ENCODE measurements around the gene PRKAG2.

PRKAG2 gene

GRCh38 chr7:151754688-151755130 is 122.2 kb downstream of the PRKAG2 start:
- Histone ChIP-seq H3K9me2 (replicated peaks; ENCODE audit: insufficient read depth, low read length) (no peaks in the 10 kb centered on the region), H2AFZ (ENCODE audit: low read depth, low read length, severe bottlenecking) (no peak overlapping the region), H3K27ac (ENCODE audit: low read depth, low read length) (no peak overlapping the region), H3K4me2 (ENCODE audit: low read depth, low read length, poor library complexity, severe bottlenecking) (no peak overlapping the region), H3F3A (ENCODE audit: insufficient read depth) (no peaks in the 10 kb centered on the region), H3K9ac (ENCODE audit: low read length) (no peak overlapping the region), H3K4me3 (ENCODE audit: insufficient read depth, low read length, poor library complexity, severe bottlenecking) (no peak overlapping the region), H3K27me3 (ENCODE audit: low read length) (no peaks in the 10 kb centered on the region), H3K9me3 (ENCODE audit: insufficient read depth, low read length) (no peaks in the 10 kb centered on the region), H3K79me2 (ENCODE audit: insufficient read depth, low read length) (no peaks in the 10 kb centered on the region), H4K20me1 (ENCODE audit: low read depth, low read length) (no peaks in the 10 kb centered on the region), H3K36me3 (ENCODE audit: low read length) (no peaks in the 10 kb centered on the region)
- TF ChIP-seq EZH2phosphoT487 (conservative IDR thresholded peaks at IDR 0.05; ENCODE audit: low read length): no peak
- TF ChIP-seq CTCF (IDR thresholded peaks at IDR 0.05; ENCODE audit: insufficient read depth, low read length, poor library complexity, severe bottlenecking): no peak

GRCh38 chr7:151754142-151754590 is 122.7 kb downstream of the PRKAG2 start:
- Histone ChIP-seq H3K4me2 (ENCODE audit: low read depth, low read length, poor library complexity, severe bottlenecking) (no peak overlapping the region), H3K27ac (ENCODE audit: low read depth, low read length) (no peak overlapping the region), H3K36me3 (ENCODE audit: low read length) (no peaks in the 10 kb centered on the region), H3K4me3 (ENCODE audit: insufficient read depth, low read length, poor library complexity, severe bottlenecking) (no peak overlapping the region), H3F3A (ENCODE audit: insufficient read depth) (no peaks in the 10 kb centered on the region), H3K79me2 (ENCODE audit: insufficient read depth, low read length) (no peaks in the 10 kb centered on the region), H3K27me3 (ENCODE audit: low read length) (no peaks in the 10 kb centered on the region), H4K20me1 (ENCODE audit: low read depth, low read length) (no peaks in the 10 kb centered on the region), H2AFZ (ENCODE audit: low read depth, low read length, severe bottlenecking) (no peak overlapping the region), H3K9ac (ENCODE audit: low read length) (no peak overlapping the region), H3K9me2 (replicated peaks; ENCODE audit: insufficient read depth, low read length) (no peaks in the 10 kb centered on the region), H3K9me3 (ENCODE audit: insufficient read depth, low read length) (no peaks in the 10 kb centered on the region)
- no peak for TF ChIP-seq EZH2phosphoT487 (conservative IDR thresholded peaks at IDR 0.05; ENCODE audit: low read length)
- TF ChIP-seq CTCF (IDR thresholded peaks at IDR 0.05; ENCODE audit: insufficient read depth, low read length, poor library complexity, severe bottlenecking): no peak

GRCh38 chr7:151752816-151753595 is 123.9 kb downstream of the PRKAG2 start:
- Histone ChIP-seq H3K27ac (ENCODE audit: low read depth, low read length) (no peak overlapping the region), H3K9ac (ENCODE audit: low read length) (no peak overlapping the region), H3K9me3 (ENCODE audit: insufficient read depth, low read length) (no peaks in the 10 kb centered on the region), H3K4me3 (ENCODE audit: insufficient read depth, low read length, poor library complexity, severe bottlenecking) (no peak overlapping the region), H3K9me2 (replicated peaks; ENCODE audit: insufficient read depth, low read length) (no peaks in the 10 kb centered on the region), H4K20me1 (ENCODE audit: low read depth, low read length) (no peaks in the 10 kb centered on the region), H3K36me3 (ENCODE audit: low read length) (no peaks in the 10 kb centered on the region), H3K4me2 (ENCODE audit: low read depth, low read length, poor library complexity, severe bottlenecking) (no peak overlapping the region), H2AFZ (ENCODE audit: low read depth, low read length, severe bottlenecking) (no peak overlapping the region), H3K27me3 (ENCODE audit: low read length) (no peaks in the 10 kb centered on the region), H3F3A (ENCODE audit: insufficient read depth) (no peaks in the 10 kb centered on the region), H3K79me2 (ENCODE audit: insufficient read depth, low read length) (no peaks in the 10 kb centered on the region)
- TF ChIP-seq CTCF (IDR thresholded peaks at IDR 0.05; ENCODE audit: insufficient read depth, low read length, poor library complexity, severe bottlenecking): no peak
- no peak for TF ChIP-seq EZH2phosphoT487 (conservative IDR thresholded peaks at IDR 0.05; ENCODE audit: low read length)
